ENCODE measurements around the gene GSG1L.

Gene GSG1L

DNA sequence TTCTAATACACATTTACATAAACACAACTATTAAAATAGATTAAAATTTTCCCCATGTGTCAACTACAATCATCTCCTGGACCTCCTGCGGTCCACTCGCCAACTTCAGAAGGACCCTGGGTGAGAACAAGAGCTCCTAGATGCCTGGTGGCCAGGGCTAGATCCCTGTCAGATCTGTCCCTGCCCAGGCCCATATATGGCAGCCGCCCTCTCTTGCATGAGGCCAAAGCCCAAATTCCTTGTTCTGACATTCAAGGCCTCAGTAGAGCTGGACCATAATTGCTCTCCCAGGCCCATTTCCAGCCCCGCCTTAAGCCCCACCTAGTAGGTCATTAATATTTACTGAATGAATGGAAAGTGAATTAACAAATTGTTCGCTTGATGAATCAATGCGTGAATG, 275.8 kb downstream of the GSG1L start:
- no peaks in the 10 kb centered on the region for H3K36me3 ChIP-seq (ENCODE audit: low read length)
- H3K9me2 ChIP-seq (replicated peaks; ENCODE audit: insufficient read depth, low read length) = no peaks in the 10 kb centered on the region
- H3K9me3 ChIP-seq (ENCODE audit: insufficient read depth, low read length) = no peaks in the 10 kb centered on the region
- no peaks in the 10 kb centered on the region for H4K20me1 ChIP-seq (ENCODE audit: low read depth, low read length)
- TF ChIP-seq, protein P1, sequence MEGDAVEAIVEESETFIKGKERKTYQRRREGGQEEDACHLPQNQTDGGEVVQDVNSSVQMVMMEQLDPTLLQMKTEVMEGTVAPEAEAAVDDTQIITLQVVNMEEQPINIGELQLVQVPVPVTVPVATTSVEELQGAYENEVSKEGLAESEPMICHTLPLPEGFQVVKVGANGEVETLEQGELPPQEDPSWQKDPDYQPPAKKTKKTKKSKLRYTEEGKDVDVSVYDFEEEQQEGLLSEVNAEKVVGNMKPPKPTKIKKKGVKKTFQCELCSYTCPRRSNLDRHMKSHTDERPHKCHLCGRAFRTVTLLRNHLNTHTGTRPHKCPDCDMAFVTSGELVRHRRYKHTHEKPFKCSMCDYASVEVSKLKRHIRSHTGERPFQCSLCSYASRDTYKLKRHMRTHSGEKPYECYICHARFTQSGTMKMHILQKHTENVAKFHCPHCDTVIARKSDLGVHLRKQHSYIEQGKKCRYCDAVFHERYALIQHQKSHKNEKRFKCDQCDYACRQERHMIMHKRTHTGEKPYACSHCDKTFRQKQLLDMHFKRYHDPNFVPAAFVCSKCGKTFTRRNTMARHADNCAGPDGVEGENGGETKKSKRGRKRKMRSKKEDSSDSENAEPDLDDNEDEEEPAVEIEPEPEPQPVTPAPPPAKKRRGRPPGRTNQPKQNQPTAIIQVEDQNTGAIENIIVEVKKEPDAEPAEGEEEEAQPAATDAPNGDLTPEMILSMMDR (IDR thresholded peaks at IDR 0.05; ENCODE audit: insufficient read depth, low read length, poor library complexity, severe bottlenecking) = no peak
- no peak for TF ChIP-seq EZH2phosphoT487 (conservative IDR thresholded peaks at IDR 0.05; ENCODE audit: low read length)
- H3K4me3 ChIP-seq (ENCODE audit: insufficient read depth, low read length, poor library complexity, severe bottlenecking) = no peak overlapping the region
- H3K79me2 ChIP-seq (ENCODE audit: insufficient read depth, low read length) = no peaks in the 10 kb centered on the region
- H3K9ac ChIP-seq (ENCODE audit: low read length) = no peak overlapping the region
- H3K27ac ChIP-seq (ENCODE audit: low read depth, low read length) = no peak overlapping the region
- H3F3A ChIP-seq (ENCODE audit: insufficient read depth) = no peaks in the 10 kb centered on the region
- H2AFZ ChIP-seq (ENCODE audit: low read depth, low read length, severe bottlenecking) = no peak overlapping the region
- H3K27me3 ChIP-seq (ENCODE audit: low read length) = no peaks in the 10 kb centered on the region
- H3K4me2 ChIP-seq (ENCODE audit: low read depth, low read length, poor library complexity, severe bottlenecking) = no peak overlapping the region

DNA sequence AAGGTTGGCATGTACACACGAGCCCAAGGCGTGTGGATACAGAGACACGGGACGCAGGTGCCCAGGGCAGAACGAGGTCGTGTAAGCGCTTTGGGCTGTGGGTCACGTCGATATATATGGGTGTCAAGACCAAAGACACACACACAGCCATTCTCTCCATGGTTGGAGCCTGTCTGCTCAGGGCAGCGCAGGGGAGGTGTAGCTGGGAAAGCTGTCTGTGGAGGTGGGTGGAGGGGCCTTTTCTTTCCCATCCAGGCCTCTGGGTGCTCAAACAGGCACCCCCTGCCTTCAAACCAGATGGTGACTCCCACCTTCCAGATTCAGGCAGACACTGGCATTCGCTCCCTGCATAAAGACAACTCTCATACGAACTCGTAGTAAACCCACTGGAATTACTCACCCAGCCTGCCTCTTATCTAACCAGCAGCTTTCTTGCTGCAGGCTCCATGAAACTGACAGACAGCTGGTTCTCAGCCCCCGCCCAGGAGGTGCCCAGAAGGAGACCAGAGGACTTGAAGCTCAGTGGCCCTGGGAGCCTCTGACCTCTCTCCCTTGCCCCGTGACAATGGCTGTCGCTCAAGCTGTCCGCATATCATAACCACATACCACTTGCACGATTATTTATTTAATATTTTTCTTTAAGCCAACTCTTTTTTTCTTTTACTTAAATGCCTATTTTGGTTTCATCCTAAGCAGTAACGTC, 276.4 kb downstream of the GSG1L start:
- TF ChIP-seq, protein P1 (IDR thresholded peaks at IDR 0.05; ENCODE audit: insufficient read depth, low read length, poor library complexity, severe bottlenecking) = no peak
- TF ChIP-seq EZH2phosphoT487 (conservative IDR thresholded peaks at IDR 0.05; ENCODE audit: low read length) = no peak
- no peaks in the 10 kb centered on the region for H4K20me1 ChIP-seq (ENCODE audit: low read depth, low read length)
- H3K9ac ChIP-seq (ENCODE audit: low read length) = no peak overlapping the region
- H3K4me3 ChIP-seq (ENCODE audit: insufficient read depth, low read length, poor library complexity, severe bottlenecking) = no peak overlapping the region
- H3K27me3 ChIP-seq (ENCODE audit: low read length) = no peaks in the 10 kb centered on the region
- no peaks in the 10 kb centered on the region for H3K79me2 ChIP-seq (ENCODE audit: insufficient read depth, low read length)
- no peaks in the 10 kb centered on the region for H3K36me3 ChIP-seq (ENCODE audit: low read length)
- H3K27ac ChIP-seq (ENCODE audit: low read depth, low read length) = no peak overlapping the region
- H3K9me3 ChIP-seq (ENCODE audit: insufficient read depth, low read length) = no peaks in the 10 kb centered on the region
- no peak overlapping the region for H2AFZ ChIP-seq (ENCODE audit: low read depth, low read length, severe bottlenecking)
- no peaks in the 10 kb centered on the region for H3K9me2 ChIP-seq (replicated peaks; ENCODE audit: insufficient read depth, low read length)
- no peaks in the 10 kb centered on the region for H3F3A ChIP-seq (ENCODE audit: insufficient read depth)
- no peak overlapping the region for H3K4me2 ChIP-seq (ENCODE audit: low read depth, low read length, poor library complexity, severe bottlenecking)

DNA sequence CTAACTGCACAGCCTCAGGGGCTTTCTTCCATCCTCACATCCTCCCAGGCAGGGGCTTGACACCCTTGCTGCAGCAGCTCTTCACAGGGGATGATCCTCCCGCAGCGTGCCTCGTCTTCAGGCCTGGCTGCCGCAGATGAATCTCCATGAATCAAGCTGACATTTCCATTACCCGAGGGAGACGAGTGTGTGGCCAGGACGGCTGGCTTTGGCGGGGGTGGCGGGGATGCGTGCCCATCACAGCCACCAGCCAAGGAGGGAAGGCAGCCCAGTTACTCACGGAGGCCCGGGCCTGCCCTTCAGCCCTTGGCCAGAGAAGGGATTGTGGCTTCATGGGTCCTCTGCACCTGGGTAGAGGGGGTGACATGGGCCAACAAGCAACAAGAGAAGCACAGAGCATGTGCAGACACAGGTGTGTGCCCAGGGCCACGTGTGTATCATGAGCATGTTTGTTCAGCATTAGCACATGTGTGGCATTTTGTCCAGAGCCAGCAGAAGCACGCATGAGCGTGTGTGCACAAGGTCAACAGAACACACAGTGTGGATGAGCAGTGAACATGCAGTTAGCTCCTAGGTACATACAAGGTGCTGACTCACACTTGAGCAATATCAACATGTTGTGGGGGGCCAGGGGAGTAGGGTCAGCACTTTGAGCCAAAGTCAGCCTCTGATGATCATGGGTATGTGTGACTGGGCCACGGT, 277.1 kb downstream of the GSG1L start:
- Histone ChIP-seq H4K20me1 (ENCODE audit: low read depth, low read length) (no peaks in the 10 kb centered on the region), H3K27ac (ENCODE audit: low read depth, low read length) (no peak overlapping the region), H3K79me2 (ENCODE audit: insufficient read depth, low read length) (no peaks in the 10 kb centered on the region), H3K4me2 (ENCODE audit: low read depth, low read length, poor library complexity, severe bottlenecking) (no peak overlapping the region), H3K36me3 (ENCODE audit: low read length) (no peaks in the 10 kb centered on the region), H3F3A (ENCODE audit: insufficient read depth) (no peaks in the 10 kb centered on the region), H2AFZ (ENCODE audit: low read depth, low read length, severe bottlenecking) (no peak overlapping the region), H3K27me3 (ENCODE audit: low read length) (no peaks in the 10 kb centered on the region), H3K4me3 (ENCODE audit: insufficient read depth, low read length, poor library complexity, severe bottlenecking) (no peak overlapping the region), H3K9me3 (ENCODE audit: insufficient read depth, low read length) (no peaks in the 10 kb centered on the region), H3K9ac (ENCODE audit: low read length) (no peak overlapping the region), H3K9me2 (replicated peaks; ENCODE audit: insufficient read depth, low read length) (no peaks in the 10 kb centered on the region)
- TF ChIP-seq, protein P1 (IDR thresholded peaks at IDR 0.05; ENCODE audit: insufficient read depth, low read length, poor library complexity, severe bottlenecking) = no peak
- no peak for TF ChIP-seq EZH2phosphoT487 (conservative IDR thresholded peaks at IDR 0.05; ENCODE audit: low read length)
